H9 (cell line): Measurements from ENCODE around the gene NKAPL. TPM values are rescaled to one million over a fixed set of nuclear protein-coding genes. Genes with fewer than 3 reads are reported as not detected.

Experiments used
- DNase-seq: peaks from one replicate; pipeline ENCODE4 v3.0.0-alpha.2; 2017
- H2AFZ ChIP-seq: one replicate; pipeline ENCODE4 v1.6.1; 2013; ENCODE audit warnings: mild to moderate bottlenecking, low read length, control low read depth, moderate library complexity
- H2AK5ac ChIP-seq: 2 replicates; pipeline ENCODE4 v1.6.1; 2013; ENCODE audit warnings: low read length, control low read depth, mixed read lengths; ENCODE audit not compliant: insufficient read length
- H2BK120ac ChIP-seq: one replicate; pipeline ENCODE4 v1.6.1; 2013; ENCODE audit warnings: low read depth, mild to moderate bottlenecking, low read length, control low read depth, inconsistent platforms; ENCODE audit not compliant: poor library complexity, severe bottlenecking
- H2BK12ac ChIP-seq: 2 replicates; pipeline ENCODE4 v1.6.1; 2013; ENCODE audit warnings: low read length, control low read depth, mixed read lengths, low read depth; ENCODE audit not compliant: insufficient read length
- H2BK15ac ChIP-seq: 2 replicates; pipeline ENCODE4 v1.6.1; 2013; ENCODE audit warnings: low read depth, low read length, control low read depth
- H2BK20ac ChIP-seq: one replicate; pipeline ENCODE4 v1.6.1; 2013; ENCODE audit warnings: low read depth, mild to moderate bottlenecking, low read length, control low read depth, inconsistent platforms; ENCODE audit not compliant: poor library complexity, severe bottlenecking
- H2BK5ac ChIP-seq: 2 replicates; pipeline ENCODE4 v1.6.1; 2013; ENCODE audit warnings: low read length, control low read depth, mixed read lengths; ENCODE audit not compliant: insufficient read length
- H3K14ac ChIP-seq: 2 replicates; pipeline ENCODE4 v1.6.1; 2013; ENCODE audit warnings: low read length, control low read depth; ENCODE audit not compliant: insufficient read depth
- H3K18ac ChIP-seq: 2 replicates; pipeline ENCODE4 v1.6.1; 2013; ENCODE audit warnings: low read depth, mild to moderate bottlenecking, mixed read lengths, low read length, control low read depth; ENCODE audit not compliant: insufficient read length
- H3K23ac ChIP-seq: 2 replicates; pipeline ENCODE4 v1.6.1; 2013; ENCODE audit warnings: low read length, control low read depth, mixed read lengths, low read depth; ENCODE audit not compliant: insufficient read length
- H3K23me2 ChIP-seq: 2 replicates; pipeline ENCODE4 v1.6.1; 2013; ENCODE audit warnings: low read depth, mild to moderate bottlenecking, mixed read lengths, low read length, control low read depth; ENCODE audit not compliant: insufficient read length, poor library complexity, severe bottlenecking
- H3K27ac ChIP-seq: 2 replicates; pipeline ENCODE4 v1.5.1; 2013; ENCODE audit warnings: low read length, control low read depth, mixed read lengths, low read depth; ENCODE audit not compliant: insufficient read length
- H3K27me3 ChIP-seq: 2 replicates; pipeline ENCODE4 v1.6.1; 2013; ENCODE audit warnings: low read length, control low read depth, inconsistent platforms; ENCODE audit not compliant: insufficient read depth
- H3K4ac ChIP-seq: 2 replicates; pipeline ENCODE4 v1.6.1; 2013; ENCODE audit warnings: low read depth, mild to moderate bottlenecking, control low read depth, inconsistent platforms, low read length, moderate library complexity
- H3K4me1 ChIP-seq: 2 replicates; pipeline ENCODE4 v1.6.1; 2013; ENCODE audit warnings: low read length, control low read depth, inconsistent platforms; ENCODE audit not compliant: insufficient read depth
- H3K4me2 ChIP-seq: 2 replicates; pipeline ENCODE4 v1.6.1; 2013; ENCODE audit warnings: low read length, control low read depth, mixed read lengths; ENCODE audit not compliant: insufficient read length, insufficient read depth
- H3K56ac ChIP-seq: 2 replicates; pipeline ENCODE4 v1.6.1; 2013; ENCODE audit warnings: low read depth, mild to moderate bottlenecking, mixed read lengths, low read length, control low read depth; ENCODE audit not compliant: insufficient read length
- H3K79me1 ChIP-seq: 2 replicates; pipeline ENCODE4 v1.6.1; 2013; ENCODE audit warnings: low read depth, mild to moderate bottlenecking, moderate library complexity, low read length, control low read depth, inconsistent platforms; ENCODE audit not compliant: insufficient read depth, poor library complexity, severe bottlenecking
- H3K79me2 ChIP-seq: 2 replicates; pipeline ENCODE4 v1.6.1; 2013; ENCODE audit warnings: low read length, control low read depth, inconsistent platforms; ENCODE audit not compliant: insufficient read depth
- H3K9ac ChIP-seq: 2 replicates; pipeline ENCODE4 v1.6.1; 2013; ENCODE audit warnings: low read length, control low read depth, mixed read lengths; ENCODE audit not compliant: insufficient read length; ENCODE audit errors: extremely low read depth
- H3K9me3 ChIP-seq: one replicate; pipeline ENCODE4 v1.6.1; 2013; ENCODE audit warnings: low read depth, low read length, inconsistent platforms; ENCODE audit not compliant: control insufficient read depth
- H3T11ph ChIP-seq: one replicate; pipeline ENCODE4 v1.6.1; 2013; ENCODE audit warnings: mild to moderate bottlenecking, low read length, control low read depth, inconsistent platforms
- H4K20me1 ChIP-seq: one replicate; pipeline ENCODE4 v1.6.1; 2013; ENCODE audit not compliant: control insufficient read depth, insufficient read length, insufficient read depth
- H4K5ac ChIP-seq: 2 replicates; pipeline ENCODE4 v1.6.1; 2013; ENCODE audit warnings: low read depth, mild to moderate bottlenecking, mixed read lengths, low read length, control low read depth; ENCODE audit not compliant: insufficient read length
- H4K8ac ChIP-seq: replicated peaks from 2 replicates; pipeline ENCODE4 v1.6.1; 2013; ENCODE audit warnings: low read length, control low read depth, mixed read lengths, low read depth; ENCODE audit not compliant: insufficient read length
- H4K91ac ChIP-seq: 2 replicates; pipeline ENCODE4 v1.6.1; 2013; ENCODE audit warnings: low read depth, mild to moderate bottlenecking, moderate library complexity, mixed read lengths, low read length, control low read depth; ENCODE audit not compliant: insufficient read length
- H3K27ac Mint-ChIP-seq, 3 experiments: 2 replicates in 2 of 3; 3 replicates in 1 of 3; pipeline ENCODE4 v1.8.0; 2020 to 2021; ENCODE audit warnings: mixed read lengths in 3 of 3, mild to moderate bottlenecking in 1 of 3, moderate library complexity in 1 of 3
- H3K27me3 Mint-ChIP-seq: 2 replicates; pipeline ENCODE4 v1.8.0; 2021; ENCODE audit warnings: low read depth, mild to moderate bottlenecking, moderate library complexity, mixed read lengths
- H3K36me3 Mint-ChIP-seq, 3 experiments: 2 replicates in 2 of 3; 3 replicates in 1 of 3; pipeline ENCODE4 v1.8.0; 2020 to 2021; ENCODE audit warnings: low read depth in 3 of 3, mixed read lengths in 3 of 3; ENCODE audit not compliant: insufficient read depth in 1 of 3
- H3K4me1 Mint-ChIP-seq, 2 experiments: 2 replicates each; pipeline ENCODE4 v1.8.0; 2020; ENCODE audit warnings: mixed read lengths in 2 of 2
- H3K4me3 Mint-ChIP-seq, 2 experiments: 2 replicates in 1 of 2; 3 replicates in 1 of 2; pipeline ENCODE4 v1.8.0; 2020 to 2021; ENCODE audit warnings: mild to moderate bottlenecking in 2 of 2, mixed read lengths in 2 of 2, moderate library complexity in 1 of 2
- H3K9me3 Mint-ChIP-seq, 2 experiments: 2 replicates in 1 of 2; 3 replicates in 1 of 2; pipeline ENCODE4 v1.8.0; 2020; ENCODE audit warnings: mild to moderate bottlenecking in 2 of 2, mixed read lengths in 2 of 2, moderate library complexity in 1 of 2
- CTCF ChIP-seq: fragments of 200-600 bp; sonication (generic); conservative IDR thresholded peaks from 3 replicates; pipeline ENCODE4 v1.8.0; 2021; ENCODE audit warnings: antibody characterized with exemption, mild to moderate bottlenecking
- WGBS: extraction: QIAGEN DNeasy Blood & Tissue Kit; methylation state at CpG from one replicate; pipeline ENCODE4 v1.1.7; 2013; ENCODE audit warnings: missing lambda C conversion rate, low lambda C conversion rate, mixed read lengths; ENCODE audit not compliant: insufficient read length; ENCODE audit errors: extremely low coverage; 5-methylcytosine and 5-hydroxymethylcytosine counted together
- total RNA-seq: library from RNA; stranded (reverse); gene quantifications from 2 replicates; pipeline ENCODE4 v1.2.1, GENCODE V29; 2021

NKAPL gene
- total RNA-seq, 1 experiment from 2014 or later, result not detected

GRCh38 chr6:28215425-28215824, 43.7 kb upstream of the NKAPL start:
- Histone ChIP-seq H3K4ac (no peak overlapping the region), H3K9me3 (no peaks in the 10 kb centered on the region), H3K23ac (no peak overlapping the region), H3K23me2 (peaks cover 8% of the 10 kb centered on the region), H2BK120ac (no peak overlapping the region), H3K4me2 (no peak overlapping the region), H4K5ac (no peak overlapping the region), H3K27me3 (peaks cover 3% of the 10 kb centered on the region; the same call in 1 of the 2 replicates), H3T11ph (no peak overlapping the region), H2BK20ac (no peak overlapping the region), H3K4me1 (no peaks in the 10 kb centered on the region), H3K9ac (no peak overlapping the region), H2AFZ (no peak overlapping the region), H2BK12ac (no peak overlapping the region), H3K79me2 (no peaks in the 10 kb centered on the region), H4K8ac (no peak overlapping the region), H3K27ac (no peak overlapping the region), H3K18ac (no peak overlapping the region), H3K79me1 (no peaks in the 10 kb centered on the region), H4K91ac (no peak overlapping the region), H2AK5ac (no peak overlapping the region), H4K20me1 (no peaks in the 10 kb centered on the region), H2BK15ac (no peak overlapping the region), H2BK5ac (no peak overlapping the region), H3K56ac (no peak overlapping the region), H3K14ac (no peak overlapping the region)
- Mint-ChIP-seq H3K4me3 (no peak overlapping the region), H3K27me3 (peaks cover 83% of the 10 kb centered on the region), H3K36me3 (no peaks in the 10 kb centered on the region; a peak in 1 of 7 replicates), H3K27ac (no peak overlapping the region), H3K9me3 (peaks cover 0 to 3% of the 10 kb centered on the region in 2 experiments; a peak in 1 of 5 replicates), H3K4me1 (peaks cover 11 to 38% of the 10 kb centered on the region in 2 experiments)
- no peak for TF ChIP-seq CTCF
- WGBS, result no CpG with 5 or more reads among the region's 8 CpGs
- no peak for DNase-seq
